Measurements from ENCODE around the gene KRT83. TPM values are rescaled to one million over a fixed set of nuclear protein-coding genes. Genes with fewer than 3 reads are reported as not detected.

Gene KRT83
- total and polyA plus RNA-seq, 10 of the 15 experiments (the other 5 are each of a cell fraction or from before 2014, with no cell fraction given): not detected

- Histone ChIP-seq H3K4me1 (ENCODE audit: control insufficient read depth, insufficient read depth, low read length) (peaks cover 10% of the 10 kb centered on the region), H3K79me2 (ENCODE audit: control insufficient read depth, insufficient read depth, low read length) (no peaks in the 10 kb centered on the region), H2AFZ (ENCODE audit: control insufficient read depth, low read depth, low read length) (no peak overlapping the region), H3K27ac (ENCODE audit: control insufficient read depth, insufficient read depth) (no peak overlapping the region), H3K4me3 (no peak overlapping the region), H3K27me3 (replicated peaks in 1 of 2; ENCODE audit: control insufficient read depth in 2 of 2, insufficient read depth in 2 of 2, low read length in 1 of 2) (no peaks in the 10 kb centered on the region; a peak in 1 of 4 replicates), H4K20me1 (ENCODE audit: control insufficient read depth, insufficient read depth) (no peaks in the 10 kb centered on the region; the same call in 1 of the 2 replicates), H3K9me3 (replicated peaks; ENCODE audit: control insufficient read depth, insufficient read depth, low read length) (no peaks in the 10 kb centered on the region), H3K9ac (ENCODE audit: control insufficient read depth, insufficient read depth, low read length) (no peak overlapping the region), H3K36me3 (ENCODE audit: control insufficient read depth in 2 of 2, insufficient read depth in 2 of 2, low read length in 1 of 2) (no peaks in the 10 kb centered on the region), H3K4me2 (ENCODE audit: control insufficient read depth, insufficient read depth) (no peak overlapping the region)
- ChIA-PET RAD21 (ENCODE audit: unreplicated experiment) (no interaction called here), SMC1A (ENCODE audit: uncharacterized antibody, unreplicated experiment) (no interaction called here), CTCF (interaction anchor here (0.5 kb wide), 1 partner anchor 1437 kb away, joined by 3 read pairs; no protein-coding TSS in a partner anchor), POLR2A (no interaction called here)
- TF ChIP-seq EP300 (IDR thresholded peaks at IDR 0.05; ENCODE audit: borderline replicate concordance in 1 of 2, control insufficient read depth in 1 of 2, low read depth in 2 of 2, low read length in 2 of 2): no peak
- in situ Hi-C loops (cut with MboI) (no loop called here), intact Hi-C loops (cut with micrococcal nuclease; ENCODE audit: unreplicated experiment) (no loop called here)
- ATAC-seq (no peak), DNase-seq (ENCODE audit: low read depth, low spot score) (no peak), FAIRE-seq (no peak)
- WGBS (ENCODE audit: insufficient coverage, insufficient replicate concordance, low lambda C conversion rate, missing lambda C conversion rate): 50% methylated on average over 12 of the region's 12 CpGs
- BruUV-seq (replicated peaks): no TSS peak
Observed at GRCh38 chr12:52363111-52363679, 42.0 kb upstream of the KRT83 start.

GRCh38 chr12:52362118-52362726 lies 41.0 kb upstream of the KRT83 start:
- TF ChIP-seq IRF5 (IDR thresholded peaks at IDR 0.05; ENCODE audit: borderline replicate concordance) (no peak), CTCF (IDR thresholded peaks at IDR 0.05 in 2 of 3, conservative IDR thresholded peaks at IDR 0.05 in 1 of 3; ENCODE audit: control insufficient read depth in 2 of 3, extremely low read depth in 1 of 3, insufficient read depth in 1 of 3, low read depth in 3 of 3, low read length in 3 of 3) (peak; percentile 11 to 40 (median 33); a peak in 4 of 6 replicates)
- FAIRE-seq (no peak), ATAC-seq (no peak), DNase-seq (ENCODE audit: low read depth, low spot score) (no peak)
- H3K36me3 ChIP-seq (ENCODE audit: control insufficient read depth in 2 of 2, insufficient read depth in 2 of 2, low read length in 1 of 2): no peaks in the 10 kb centered on the region
- H3K27me3 ChIP-seq (replicated peaks in 1 of 2; ENCODE audit: control insufficient read depth in 2 of 2, insufficient read depth in 2 of 2, low read length in 1 of 2): no peaks in the 10 kb centered on the region; a peak in 1 of 4 replicates
- H3K9ac ChIP-seq (ENCODE audit: control insufficient read depth, insufficient read depth, low read length): no peak overlapping the region
- no peaks in the 10 kb centered on the region for H3K9me3 ChIP-seq (replicated peaks; ENCODE audit: control insufficient read depth, insufficient read depth, low read length)
- H3K27ac ChIP-seq (ENCODE audit: control insufficient read depth, insufficient read depth): no peak overlapping the region
- H3K79me2 ChIP-seq (ENCODE audit: control insufficient read depth, insufficient read depth, low read length): no peaks in the 10 kb centered on the region
- in situ Hi-C loops (cut with MboI): no loop called here
- no peak overlapping the region for H2AFZ ChIP-seq (ENCODE audit: control insufficient read depth, low read depth, low read length)
- SMC1A ChIA-PET (ENCODE audit: uncharacterized antibody, unreplicated experiment): no interaction called here
- no peaks in the 10 kb centered on the region; the same call in 1 of the 2 replicates for H4K20me1 ChIP-seq (ENCODE audit: control insufficient read depth, insufficient read depth)
- no peak overlapping the region for H3K4me2 ChIP-seq (ENCODE audit: control insufficient read depth, insufficient read depth)
- POLR2A ChIA-PET: interaction anchor here (0.5 kb wide), 1 partner anchor 308 kb away, joined by 4 read pairs; no protein-coding TSS in a partner anchor
- BruUV-seq (replicated peaks): no TSS peak
- intact Hi-C loops (cut with micrococcal nuclease; ENCODE audit: unreplicated experiment): no loop called here
- peaks cover 12% of the 10 kb centered on the region for H3K4me1 ChIP-seq (ENCODE audit: control insufficient read depth, insufficient read depth, low read length)
- CTCF ChIA-PET: interaction anchor here (0.7 to 2.2 kb wide), 10 partner anchors 10 to 508 kb away, joined by 3 to 21 read pairs (median 4); no protein-coding TSS in a partner anchor
- 43% methylated on average over 11 of the region's 11 CpGs for WGBS (ENCODE audit: insufficient coverage, insufficient replicate concordance, low lambda C conversion rate, missing lambda C conversion rate)
- RAD21 ChIA-PET (ENCODE audit: unreplicated experiment): no interaction called here
- H3K4me3 ChIP-seq: no peak overlapping the region

Data from GM12878 (cell line).